T-helper 1 cell treated with Interleukin-12 subunit alpha and Interleukin-12 subunit beta and Interleukin-4 antibody, amounts not matched to agents 30 μg/mL and 1 μg/mL, for 36 hours (primary cell): Measurements from ENCODE around the gene VRK1.

Experiments
- H3K27ac Mint-ChIP-seq: one replicate; pipeline ENCODE4 v1.8.0; 2021; ENCODE audit warnings: mild to moderate bottlenecking, mixed read lengths
- H3K27me3 Mint-ChIP-seq: one replicate; pipeline ENCODE4 v1.8.0; 2021; ENCODE audit warnings: low read depth, mixed read lengths
- H3K36me3 Mint-ChIP-seq: one replicate; pipeline ENCODE4 v1.8.0; 2021; ENCODE audit warnings: low read depth, mixed read lengths
- H3K4me1 Mint-ChIP-seq: one replicate; pipeline ENCODE4 v1.8.0; 2021; ENCODE audit warnings: low read depth, mixed read lengths
- H3K4me3 Mint-ChIP-seq: one replicate; pipeline ENCODE4 v1.8.0; 2021; ENCODE audit warnings: mild to moderate bottlenecking, moderate library complexity, mixed read lengths
- H3K9me3 Mint-ChIP-seq: one replicate; pipeline ENCODE4 v1.8.0; 2021; ENCODE audit warnings: mixed read lengths

Gene VRK1

GRCh38 chr14:96824283-96824682, 27.1 kb downstream of the VRK1 start:
- no peak overlapping the region for H3K4me3 Mint-ChIP-seq
- peaks cover 19% of the 10 kb centered on the region for H3K9me3 Mint-ChIP-seq
- H3K27ac Mint-ChIP-seq = no peak overlapping the region
- peaks cover 24% of the 10 kb centered on the region for H3K36me3 Mint-ChIP-seq
- H3K4me1 Mint-ChIP-seq = peaks cover 11% of the 10 kb centered on the region
- H3K27me3 Mint-ChIP-seq = no peaks in the 10 kb centered on the region

GRCh38 chr14:96826818-96827217, 29.6 kb downstream of the VRK1 start:
- H3K36me3 Mint-ChIP-seq = peaks cover 28% of the 10 kb centered on the region
- H3K27ac Mint-ChIP-seq = no peak overlapping the region
- H3K9me3 Mint-ChIP-seq = peaks cover 31% of the 10 kb centered on the region
- no peak overlapping the region for H3K4me3 Mint-ChIP-seq
- H3K4me1 Mint-ChIP-seq = peaks cover 17% of the 10 kb centered on the region
- no peaks in the 10 kb centered on the region for H3K27me3 Mint-ChIP-seq

DNA sequence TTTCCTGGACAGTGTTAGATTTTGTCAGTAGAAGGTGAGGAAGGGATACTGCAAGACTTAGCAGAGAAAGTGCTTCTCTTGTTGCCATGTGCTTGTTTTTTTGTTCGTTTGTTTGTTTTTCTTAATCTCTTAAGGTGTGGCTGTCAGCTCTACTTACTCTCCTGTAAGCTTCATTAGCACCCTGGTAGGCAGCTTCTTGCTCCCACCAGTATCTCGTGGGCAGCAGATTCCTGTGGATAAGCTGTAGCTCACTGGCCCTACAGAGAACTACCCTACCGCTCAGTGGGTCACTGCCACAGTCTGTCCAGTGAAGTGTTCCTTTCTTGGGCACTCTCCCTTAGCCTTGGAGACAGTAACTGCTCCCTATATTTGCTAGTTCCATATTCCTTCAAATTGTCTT, 30.1 kb downstream of the VRK1 start:
- Mint-ChIP-seq H3K4me3 (no peak overlapping the region), H3K4me1 (peaks cover 17% of the 10 kb centered on the region), H3K27ac (no peak overlapping the region), H3K9me3 (peaks cover 31% of the 10 kb centered on the region), H3K36me3 (peaks cover 28% of the 10 kb centered on the region), H3K27me3 (no peaks in the 10 kb centered on the region)

DNA sequence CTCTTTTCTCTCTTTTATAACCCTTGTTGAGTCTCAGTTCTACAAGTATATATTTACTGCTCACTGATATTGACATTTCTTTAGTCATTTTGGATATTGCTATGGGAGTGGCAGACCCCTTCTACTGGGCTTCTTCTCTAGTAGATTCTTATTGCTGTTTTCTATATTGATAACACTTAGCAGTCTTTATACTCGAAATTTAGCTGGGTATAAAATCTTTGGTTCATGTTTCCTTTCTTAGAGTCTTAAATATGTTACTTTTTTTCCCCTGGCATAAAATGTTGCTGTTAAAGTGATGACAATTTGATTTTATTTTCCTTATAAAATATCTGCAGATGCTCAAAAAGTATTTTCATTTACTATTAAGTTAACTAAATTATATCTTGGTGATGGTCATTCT, 32.6 kb downstream of the VRK1 start:
- no peak overlapping the region for H3K4me3 Mint-ChIP-seq
- H3K27ac Mint-ChIP-seq = no peak overlapping the region
- H3K9me3 Mint-ChIP-seq = peaks cover 31% of the 10 kb centered on the region
- H3K27me3 Mint-ChIP-seq = no peaks in the 10 kb centered on the region
- peaks cover 28% of the 10 kb centered on the region for H3K36me3 Mint-ChIP-seq
- peaks cover 10% of the 10 kb centered on the region for H3K4me1 Mint-ChIP-seq

- Mint-ChIP-seq H3K9me3 (peaks cover 31% of the 10 kb centered on the region), H3K4me1 (peaks cover 6% of the 10 kb centered on the region), H3K4me3 (no peak overlapping the region), H3K27ac (no peak overlapping the region), H3K36me3 (peaks cover 31% of the 10 kb centered on the region), H3K27me3 (no peaks in the 10 kb centered on the region)
These were observed 33.8 kb downstream of the VRK1 start for GRCh38 chr14:96830946-96831345.

- Mint-ChIP-seq H3K4me3 (no peak overlapping the region), H3K4me1 (peaks cover 6% of the 10 kb centered on the region), H3K27me3 (no peaks in the 10 kb centered on the region), H3K9me3 (peaks cover 27% of the 10 kb centered on the region), H3K36me3 (peaks cover 35% of the 10 kb centered on the region), H3K27ac (no peak overlapping the region)
These were observed 35.2 kb downstream of the VRK1 start for GRCh38 chr14:96832351-96832750.

GRCh38 chr14:96838449-96838848, 41.3 kb downstream of the VRK1 start:
- H3K9me3 Mint-ChIP-seq = no peaks in the 10 kb centered on the region
- no peak overlapping the region for H3K27ac Mint-ChIP-seq
- H3K4me3 Mint-ChIP-seq = no peak overlapping the region

DNA sequence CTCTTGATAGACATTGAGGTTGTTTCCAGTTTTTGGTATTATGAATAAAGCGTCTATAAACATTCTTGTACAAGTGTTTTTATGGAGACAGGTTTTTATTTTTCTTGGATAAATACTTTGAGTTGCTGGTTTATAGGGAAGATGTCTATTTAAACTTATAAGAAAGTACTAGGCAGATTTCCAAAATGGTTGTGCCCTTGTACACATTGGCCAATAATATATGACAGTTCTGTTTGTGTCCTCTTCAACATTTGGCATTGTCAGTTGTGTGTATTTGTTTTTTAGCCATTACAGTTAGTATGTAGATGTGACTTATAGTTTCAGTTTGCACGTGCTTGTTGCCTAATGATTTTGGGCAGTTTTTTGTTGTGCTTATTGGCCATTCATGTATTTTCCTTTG, 42.1 kb downstream of the VRK1 start:
- Mint-ChIP-seq H3K36me3 (peaks cover 23% of the 10 kb centered on the region), H3K9me3 (no peaks in the 10 kb centered on the region), H3K4me3 (no peak overlapping the region), H3K27me3 (no peaks in the 10 kb centered on the region), H3K27ac (no peak overlapping the region), H3K4me1 (peaks cover 2% of the 10 kb centered on the region)

More at GRCh38 chr14:96838449-96838848, 41.3 kb downstream of the VRK1 start:
- no peaks in the 10 kb centered on the region for H3K27me3 Mint-ChIP-seq
- H3K4me1 Mint-ChIP-seq = peaks cover 2% of the 10 kb centered on the region
- H3K36me3 Mint-ChIP-seq = peaks cover 27% of the 10 kb centered on the region

GRCh38 chr14:96843137-96843536, 46.0 kb downstream of the VRK1 start:
- Mint-ChIP-seq H3K4me3 (no peak overlapping the region), H3K27ac (no peak overlapping the region), H3K9me3 (no peaks in the 10 kb centered on the region), H3K36me3 (peaks cover 21% of the 10 kb centered on the region), H3K4me1 (peaks cover 2% of the 10 kb centered on the region), H3K27me3 (no peaks in the 10 kb centered on the region)

DNA sequence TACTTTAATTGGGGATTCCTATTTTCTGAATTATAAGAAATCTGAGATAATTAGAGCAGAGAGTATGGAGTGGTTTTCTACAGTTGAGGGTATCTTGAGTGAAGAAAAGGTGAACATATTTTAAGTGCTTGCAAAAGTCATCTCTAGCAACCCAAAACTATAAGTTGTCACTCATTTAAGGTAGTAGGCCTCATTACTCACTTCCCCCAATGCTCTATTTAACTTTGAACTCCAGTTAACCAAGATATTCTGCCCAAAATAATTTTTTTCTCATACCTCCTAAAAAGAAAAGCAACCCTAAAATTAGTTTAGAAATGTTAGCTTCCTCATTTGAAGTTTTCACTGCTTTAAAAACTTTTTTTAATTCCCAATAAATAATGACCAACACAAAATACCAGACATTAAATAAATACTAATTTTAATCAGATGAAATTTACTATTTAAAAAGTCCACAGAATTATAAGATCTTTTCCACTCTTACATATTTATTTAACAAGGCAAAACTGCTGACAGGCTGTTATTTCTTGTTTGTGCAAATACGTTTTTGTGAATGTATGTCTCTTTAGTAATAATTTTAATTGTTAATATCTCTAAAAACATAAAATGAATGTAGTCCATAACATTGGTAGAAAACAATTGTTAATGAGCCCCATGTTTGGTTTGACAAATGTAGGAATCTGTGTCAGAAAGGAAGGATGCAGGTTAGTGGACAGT, 47.8 kb downstream of the VRK1 start:
- H3K27ac Mint-ChIP-seq = no peak overlapping the region
- no peak overlapping the region for H3K4me3 Mint-ChIP-seq
- H3K9me3 Mint-ChIP-seq = no peaks in the 10 kb centered on the region
- peaks cover 20% of the 10 kb centered on the region for H3K36me3 Mint-ChIP-seq
- H3K4me1 Mint-ChIP-seq = peaks cover 4% of the 10 kb centered on the region
- no peaks in the 10 kb centered on the region for H3K27me3 Mint-ChIP-seq

DNA sequence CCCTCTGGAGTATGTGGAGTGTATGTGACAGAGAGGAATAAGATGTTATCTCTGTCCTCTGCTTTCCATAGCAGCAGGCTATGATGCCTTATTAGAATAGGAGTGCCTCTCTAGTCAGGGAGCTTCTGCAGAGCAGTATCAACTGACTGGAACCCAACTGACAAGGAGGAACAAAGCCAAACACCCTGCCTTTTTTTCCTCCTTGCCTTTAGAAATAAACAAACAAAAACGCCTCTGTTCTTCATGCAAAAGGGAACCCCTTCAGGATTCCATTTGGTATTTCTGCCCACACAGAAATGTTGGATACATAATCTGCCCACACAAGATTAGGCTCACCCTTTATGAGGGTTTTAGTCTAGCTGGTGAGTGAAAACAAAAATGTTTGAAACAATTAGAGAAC, 50.3 kb downstream of the VRK1 start:
- H3K9me3 Mint-ChIP-seq = no peaks in the 10 kb centered on the region
- H3K27me3 Mint-ChIP-seq = no peaks in the 10 kb centered on the region
- no peak overlapping the region for H3K27ac Mint-ChIP-seq
- H3K4me3 Mint-ChIP-seq = no peak overlapping the region
- peaks cover 18% of the 10 kb centered on the region for H3K36me3 Mint-ChIP-seq
- H3K4me1 Mint-ChIP-seq = peaks cover 16% of the 10 kb centered on the region

DNA sequence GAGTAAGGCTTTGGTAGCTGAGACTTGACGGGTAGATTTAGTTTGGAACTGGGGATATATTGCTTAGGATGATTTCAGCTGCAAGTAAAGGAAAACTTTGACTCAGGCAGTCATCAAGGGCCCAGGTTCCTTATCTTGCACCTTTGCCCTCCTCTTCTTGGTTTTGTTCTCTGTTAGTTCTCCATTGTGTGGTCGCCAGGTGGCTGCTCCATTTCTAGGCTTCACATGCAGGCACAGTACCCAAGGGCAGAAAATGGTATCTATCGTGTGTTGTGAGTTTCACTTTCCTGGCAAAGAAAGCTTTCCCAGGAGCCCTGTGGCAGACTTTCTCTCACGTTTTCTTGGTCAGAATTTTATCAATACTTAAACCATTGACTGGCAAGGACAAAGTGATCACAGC, 50.8 kb downstream of the VRK1 start:
- H3K27me3 Mint-ChIP-seq = no peaks in the 10 kb centered on the region
- peaks cover 19% of the 10 kb centered on the region for H3K36me3 Mint-ChIP-seq
- no peaks in the 10 kb centered on the region for H3K9me3 Mint-ChIP-seq
- peaks cover 17% of the 10 kb centered on the region for H3K4me1 Mint-ChIP-seq
- no peak overlapping the region for H3K4me3 Mint-ChIP-seq
- H3K27ac Mint-ChIP-seq = no peak overlapping the region

GRCh38 chr14:96849733-96850132, 52.6 kb downstream of the VRK1 start:
- Mint-ChIP-seq H3K9me3 (no peaks in the 10 kb centered on the region), H3K27ac (no peak overlapping the region), H3K4me1 (peaks cover 16% of the 10 kb centered on the region), H3K4me3 (no peak overlapping the region), H3K36me3 (peaks cover 18% of the 10 kb centered on the region), H3K27me3 (no peaks in the 10 kb centered on the region)

- Mint-ChIP-seq H3K4me3 (no peak overlapping the region), H3K9me3 (no peaks in the 10 kb centered on the region), H3K36me3 (peaks cover 16% of the 10 kb centered on the region), H3K27ac (no peak overlapping the region), H3K4me1 (peaks cover 16% of the 10 kb centered on the region), H3K27me3 (no peaks in the 10 kb centered on the region)
These were observed 54.7 kb downstream of the VRK1 start for GRCh38 chr14:96851694-96852381.

DNA sequence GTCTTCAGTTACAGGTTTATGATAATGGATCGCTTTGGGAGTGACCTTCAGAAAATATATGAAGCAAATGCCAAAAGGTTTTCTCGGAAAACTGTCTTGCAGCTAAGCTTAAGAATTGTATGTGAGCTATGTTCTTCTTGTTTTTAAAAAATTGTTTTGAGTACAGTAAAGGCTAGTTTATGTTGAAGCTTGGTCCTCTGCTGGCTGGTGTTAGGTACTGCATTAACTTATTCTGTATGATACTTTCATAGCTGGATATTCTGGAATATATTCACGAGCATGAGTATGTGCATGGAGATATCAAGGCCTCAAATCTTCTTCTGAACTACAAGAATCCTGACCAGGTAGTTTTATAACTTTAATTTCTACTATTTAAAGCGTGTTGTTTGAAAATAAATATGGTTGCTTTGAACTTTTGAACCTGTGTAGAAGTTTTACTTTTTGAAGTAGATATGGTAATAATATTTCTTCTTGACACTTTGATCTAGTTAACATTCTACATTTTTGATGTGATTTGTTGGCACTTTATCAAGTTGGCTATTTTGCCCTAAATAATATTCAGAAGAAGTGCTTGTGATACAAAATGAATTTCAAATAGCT, 55.7 kb downstream of the VRK1 start:
- H3K4me1 Mint-ChIP-seq = peaks cover 16% of the 10 kb centered on the region
- H3K36me3 Mint-ChIP-seq = peaks cover 11% of the 10 kb centered on the region
- no peaks in the 10 kb centered on the region for H3K27me3 Mint-ChIP-seq
- no peaks in the 10 kb centered on the region for H3K9me3 Mint-ChIP-seq
- no peak overlapping the region for H3K4me3 Mint-ChIP-seq
- H3K27ac Mint-ChIP-seq = no peak overlapping the region
